Retinal pigment epithelial cell (primary cell): ENCODE measurements around the gene LRRC55.

Experiments used
- DNase-seq: peaks from one replicate; pipeline ENCODE4 v3.0.0-alpha.2; 2010; ENCODE audit warnings: low read depth
- H3K4me3 ChIP-seq: 2 replicates; pipeline ENCODE4 v1.5.1; 2011; ENCODE audit warnings: mild to moderate bottlenecking, low read length, control low read depth, moderate library complexity
- CTCF ChIP-seq: conservative IDR thresholded peaks from 2 replicates; pipeline ENCODE4 v1.5.1; 2011; ENCODE audit warnings: low read depth, low read length, control low read depth, inconsistent platforms

Gene LRRC55

DNA sequence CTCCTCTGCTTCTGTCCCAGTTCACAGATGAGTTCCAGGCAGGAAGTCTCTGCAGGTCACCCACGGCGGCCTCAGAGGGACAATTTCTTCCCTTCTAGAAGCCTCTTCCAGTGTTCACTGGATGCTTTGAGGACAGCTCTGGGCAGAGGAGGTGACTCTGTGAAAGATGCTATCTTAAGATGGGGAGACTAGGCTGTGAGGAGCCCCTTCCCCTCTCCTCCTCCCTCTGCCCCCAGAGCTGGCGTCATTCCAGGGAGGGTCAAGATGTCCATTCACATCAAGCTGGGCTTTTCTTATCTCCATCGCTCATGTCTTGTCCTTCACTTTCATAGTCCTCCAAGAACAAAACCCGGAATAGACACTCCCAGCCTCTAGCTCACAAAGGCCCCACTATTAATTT, 51.9 kb downstream of the LRRC55 start:
- no peak for DNase-seq
- H3K4me3 ChIP-seq = no peak overlapping the region
- no peak for TF ChIP-seq CTCF

GRCh38 chr11:57235761-57236703, 54.3 kb downstream of the LRRC55 start:
- no peak for TF ChIP-seq CTCF
- no peak for DNase-seq
- no peak overlapping the region for H3K4me3 ChIP-seq

DNA sequence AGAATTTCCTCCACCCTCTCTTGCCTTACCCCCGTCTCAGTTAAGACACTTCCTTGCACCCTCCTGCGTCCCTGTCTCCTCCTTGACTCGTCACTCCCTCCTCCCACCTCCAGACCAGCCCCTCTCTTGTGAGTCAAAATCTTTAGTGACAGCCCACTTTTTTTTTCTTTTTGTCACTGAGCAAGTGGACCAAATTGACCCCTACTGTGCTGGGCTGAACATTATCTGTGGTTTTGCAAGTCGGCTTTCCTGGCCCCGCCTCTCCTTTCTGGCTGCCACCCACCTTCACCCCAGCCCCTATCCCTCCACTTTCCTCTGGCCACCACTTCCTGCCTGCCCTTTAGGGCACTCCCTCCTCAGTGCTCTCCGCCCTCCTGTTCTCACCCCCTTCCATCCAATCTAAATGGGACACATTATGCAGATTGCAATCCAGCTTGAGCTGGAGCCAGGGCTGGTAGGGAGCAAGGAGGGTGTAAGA, 55.5 kb downstream of the LRRC55 start, which contains the start of gene APLNR:
Gene APLNR, minus strand, starts transcription at position 47 of the 478 bp plus-strand sequence. CDS start 246 bp downstream, outside the sequence.
- DNase-seq = no peak
- no peak within 1 kb of the TSS for H3K4me3 ChIP-seq
- TF ChIP-seq CTCF = no peak

- no peak overlapping the region for H3K4me3 ChIP-seq
- TF ChIP-seq CTCF = no peak
- DNase-seq = no peak
Measured at GRCh38 chr11:57239348-57239747, 57.6 kb downstream of the LRRC55 start.

DNA sequence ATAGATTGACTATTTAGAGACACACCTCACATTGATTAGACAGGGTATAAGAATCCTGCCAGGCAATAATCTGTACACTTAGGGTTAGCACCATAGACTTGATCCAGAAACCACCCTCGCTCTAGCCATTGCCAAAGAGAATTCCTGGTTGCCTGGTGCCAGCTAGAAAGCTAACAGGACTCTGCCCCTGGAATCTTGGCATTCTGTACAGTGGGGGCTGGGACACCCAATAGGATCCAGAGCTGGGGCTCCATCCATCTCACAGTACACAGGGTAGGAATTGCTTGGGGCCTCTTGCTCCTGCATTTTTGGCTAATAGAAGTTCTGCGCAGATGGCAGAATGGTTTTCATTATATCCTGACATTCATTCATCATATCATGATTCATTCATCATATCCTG, 58.3 kb downstream of the LRRC55 start:
- no peak overlapping the region for H3K4me3 ChIP-seq
- no peak for TF ChIP-seq CTCF
- no peak for DNase-seq

DNA sequence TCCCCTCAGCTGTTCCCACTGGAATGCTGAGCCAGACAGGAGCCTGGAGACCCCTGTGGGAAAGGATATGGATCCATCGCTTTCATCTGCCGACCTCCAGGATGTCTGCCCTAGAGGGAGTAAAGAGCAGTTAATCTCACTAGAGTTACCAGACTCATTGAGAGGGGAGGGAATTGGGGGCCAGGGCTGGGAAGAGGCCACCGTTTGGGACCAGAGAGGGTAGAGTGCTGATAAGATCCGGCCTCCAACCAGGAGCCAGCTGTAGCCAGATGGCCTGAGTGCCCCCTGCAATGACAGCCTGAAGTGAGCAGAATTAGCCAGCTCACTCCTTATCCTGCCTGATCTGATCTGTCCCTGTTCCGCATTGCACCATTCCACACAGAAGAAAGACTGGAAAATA, 59.0 kb downstream of the LRRC55 start:
- H3K4me3 ChIP-seq = no peak overlapping the region
- no peak for TF ChIP-seq CTCF

More for the DNA sequence above, 59.0 kb downstream of the LRRC55 start:
- DNase-seq = no peak
